Measurements from ENCODE around the gene ZNF443.

DNA sequence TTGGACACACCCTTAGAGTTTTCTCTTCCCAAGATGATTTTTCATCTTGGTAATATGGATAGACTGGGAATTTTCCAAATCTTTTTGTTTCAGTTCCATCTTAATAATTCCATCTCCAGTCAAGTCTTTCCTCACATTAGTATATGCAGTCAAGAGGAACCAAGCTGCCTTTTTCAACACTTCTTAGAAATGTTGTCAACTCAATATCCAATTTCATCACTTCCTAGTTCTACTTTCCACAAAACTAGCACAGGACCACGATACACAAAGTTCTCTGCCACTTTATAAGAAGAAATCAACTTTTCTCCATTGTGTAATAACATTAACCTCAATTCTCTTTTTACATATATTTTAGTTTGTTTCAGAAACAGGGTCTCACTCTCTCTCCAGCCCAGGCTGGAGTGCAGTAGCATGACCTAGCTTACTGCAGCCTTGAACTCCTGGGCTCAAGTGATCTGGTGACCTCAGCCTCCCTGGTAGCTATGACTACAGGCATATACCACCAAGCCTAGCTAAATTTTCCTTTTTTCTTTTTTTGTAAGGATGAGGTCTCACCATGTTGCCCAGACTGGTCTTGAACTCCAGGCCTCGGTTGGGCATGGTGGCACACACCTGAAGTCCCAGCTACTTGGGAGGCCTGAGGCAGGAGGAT is 15.5 kb downstream of the ZNF443 start:
- TF ChIP-seq SP1 (IDR thresholded peaks at IDR 0.05) (no peak), FOXM1 (IDR thresholded peaks at IDR 0.05; ENCODE audit: borderline replicate concordance) (no peak), SUZ12 (IDR thresholded peaks at IDR 0.05) (no peak), NFRKB (IDR thresholded peaks at IDR 0.05) (no peak), FOXK2 (IDR thresholded peaks at IDR 0.05) (no peak), TARDBP (IDR thresholded peaks at IDR 0.05) (no peak)
